Natural killer cell treated with Interleukin-12 subunit alpha and Interleukin-12 subunit beta and Interleukin-15 and Interleukin-18, amount 100 ng/mL, for 72 hours (primary cell): ENCODE data around the gene PHF21B. TPM values are rescaled to one million over a fixed set of nuclear protein-coding genes. Genes with fewer than 3 reads are reported as not detected.
"Not testable (repeated sequence)": the region's sequence is repeated elsewhere in the genome, so short reads cannot be mapped to it uniquely, and the experiment has no call there.

Source experiments
- ATAC-seq, 2 donors: fragments of 150-1000 bp; cut with Tn5 transposase in 1 of 2; sonication (Bioruptor Pico), chemical (Tn5 transposase) in 1 of 2; 2 replicates each; pipeline ENCODE4 v1.10.0; 2021
- DNase-seq: peaks from one replicate; pipeline ENCODE4 v3.0.0; 2022; ENCODE audit warnings: low spot score
- H3K27ac Mint-ChIP-seq, 2 donors: 1 replicate in 1 of 2; 2 replicates in 1 of 2; pipeline ENCODE4 v1.8.0; 2022; ENCODE audit warnings: mixed read lengths in 2 of 2, mild to moderate bottlenecking in 1 of 2, moderate library complexity in 1 of 2
- H3K27me3 Mint-ChIP-seq, 2 donors: 1 replicate in 1 of 2; 2 replicates in 1 of 2; pipeline ENCODE4 v1.8.0; 2022; ENCODE audit warnings: mixed read lengths in 2 of 2
- H3K36me3 Mint-ChIP-seq: one replicate; pipeline ENCODE4 v1.8.0; 2022; ENCODE audit warnings: mixed read lengths
- H3K4me1 Mint-ChIP-seq, 2 donors: 1 replicate in 1 of 2; 2 replicates in 1 of 2; pipeline ENCODE4 v1.8.0; 2022; ENCODE audit warnings: low read depth in 2 of 2, mixed read lengths in 2 of 2, mild to moderate bottlenecking in 1 of 2
- H3K4me3 Mint-ChIP-seq: one replicate; pipeline ENCODE4 v1.8.0; 2022; ENCODE audit warnings: mixed read lengths
- H3K9me3 Mint-ChIP-seq: 2 replicates; pipeline ENCODE4 v1.8.0; 2022; ENCODE audit warnings: mixed read lengths
- total RNA-seq, 2 donors: library from RNA; stranded (reverse); gene quantifications; one replicate each; pipeline ENCODE4 v1.2.3, GENCODE V29; 2022

Gene PHF21B
- total RNA-seq, 2 donors from 2014 or later = 0.36 TPM; not detected in 1

DNA sequence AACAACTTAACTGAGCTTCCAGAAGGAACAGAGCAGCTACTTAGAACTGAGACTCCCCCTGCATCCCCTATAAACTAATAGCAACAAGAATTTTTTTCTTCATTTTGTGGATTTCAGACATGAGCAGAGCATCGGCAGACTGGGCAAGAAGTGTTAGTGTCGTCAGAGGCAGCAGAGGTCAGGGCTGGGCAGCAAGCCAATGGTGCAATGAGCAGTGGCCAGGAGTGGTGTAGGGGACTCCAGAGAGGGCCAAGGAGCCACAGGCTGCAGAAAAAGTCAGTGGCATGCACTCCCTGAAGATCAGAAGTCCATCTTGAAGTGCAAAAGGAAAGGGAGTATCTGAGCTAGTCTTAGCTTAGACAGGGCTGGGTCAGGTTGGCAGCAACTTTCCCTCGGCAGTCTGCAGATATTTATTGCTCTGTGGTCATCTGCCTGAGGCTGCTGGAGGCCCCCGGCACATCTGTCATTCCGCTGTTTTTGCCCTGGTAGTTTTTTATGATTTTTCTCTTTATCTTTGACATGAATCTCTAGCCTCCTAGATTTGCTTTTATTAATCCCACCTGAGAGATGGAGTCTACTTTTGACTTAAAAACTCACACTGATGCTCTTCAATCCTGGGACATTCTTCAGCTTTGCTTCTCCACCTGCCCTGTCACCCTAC, 105.2 kb downstream of the PHF21B start:
- H3K4me1 Mint-ChIP-seq, H3K9me3 Mint-ChIP-seq, DNase-seq, H3K4me3 Mint-ChIP-seq, H3K27ac Mint-ChIP-seq, ATAC-seq: not testable (repeated sequence)
- H3K36me3 Mint-ChIP-seq = peaks cover 10% of the 10 kb centered on the region
- H3K27me3 Mint-ChIP-seq = peaks cover 22 to 48% of the 10 kb centered on the region in 2 donors

DNA sequence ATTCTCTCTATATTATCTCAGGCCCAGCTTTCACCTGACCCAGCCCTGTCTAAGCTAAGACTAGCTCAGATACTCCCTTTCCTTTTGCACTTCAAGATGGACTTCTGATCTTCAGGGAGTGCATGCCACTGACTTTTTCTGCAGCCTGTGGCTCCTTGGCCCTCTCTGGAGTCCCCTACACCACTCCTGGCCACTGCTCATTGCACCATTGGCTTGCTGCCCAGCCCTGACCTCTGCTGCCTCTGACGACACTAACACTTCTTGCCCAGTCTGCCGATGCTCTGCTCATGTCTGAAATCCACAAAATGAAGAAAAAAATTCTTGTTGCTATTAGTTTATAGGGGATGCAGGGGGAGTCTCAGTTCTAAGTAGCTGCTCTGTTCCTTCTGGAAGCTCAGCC, 106.6 kb downstream of the PHF21B start:
- not testable (repeated sequence) for H3K27ac Mint-ChIP-seq, H3K4me3 Mint-ChIP-seq, ATAC-seq, H3K9me3 Mint-ChIP-seq, DNase-seq, H3K4me1 Mint-ChIP-seq
- Mint-ChIP-seq H3K36me3 (peaks cover 10% of the 10 kb centered on the region), H3K27me3 (peaks cover 24 to 51% of the 10 kb centered on the region in 2 donors)

DNA sequence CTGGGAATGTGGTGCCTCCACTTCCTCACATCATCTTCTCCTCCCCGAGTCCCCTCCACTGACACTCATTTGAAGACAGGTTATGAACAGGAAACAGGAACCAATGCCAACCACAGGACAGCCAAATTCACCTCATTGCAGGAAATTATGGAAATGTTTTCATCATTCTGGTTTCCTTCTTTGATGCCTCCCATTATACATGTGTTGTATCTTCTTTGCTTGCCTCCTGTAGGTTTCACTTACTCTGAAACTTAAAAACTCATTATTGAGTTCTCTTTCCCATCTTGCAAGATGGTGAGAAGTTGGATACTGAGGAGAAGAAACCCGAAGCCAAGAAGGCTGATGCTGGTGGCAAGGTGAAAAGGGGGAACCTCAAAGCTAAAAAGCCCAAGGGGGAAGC, 108.5 kb downstream of the PHF21B start:
- Mint-ChIP-seq H3K36me3 (peaks cover 10% of the 10 kb centered on the region), H3K27me3 (peaks cover 24 to 51% of the 10 kb centered on the region in 2 donors), H3K4me3 (no peak overlapping the region), H3K9me3 (peaks cover 3% of the 10 kb centered on the region), H3K27ac (no peak overlapping the region), H3K4me1 (no peaks in the 10 kb centered on the region)
- DNase-seq (no peak), ATAC-seq (no peak)

DNA sequence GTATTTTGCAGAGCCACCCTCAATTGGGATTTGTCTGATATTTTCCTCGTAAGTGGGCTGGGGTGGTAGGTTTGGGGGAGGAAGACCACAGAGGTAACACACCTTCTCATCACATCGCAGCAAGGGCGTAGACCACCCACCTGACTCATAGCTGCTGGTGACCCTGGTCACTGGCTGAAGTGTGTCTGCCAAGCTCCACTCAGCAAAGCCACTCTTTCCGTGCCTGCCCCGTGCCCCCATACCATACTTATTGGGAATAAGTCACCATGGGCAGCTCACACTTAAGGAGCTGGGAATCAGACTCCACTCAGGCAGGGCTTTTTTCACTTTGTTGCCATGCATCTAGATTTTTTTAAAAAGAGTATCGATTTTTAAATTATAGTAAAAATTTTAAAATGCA, 111.6 kb downstream of the PHF21B start:
- Mint-ChIP-seq H3K9me3 (peaks cover 3% of the 10 kb centered on the region), H3K4me3 (no peak overlapping the region), H3K27me3 (peaks cover 9 to 25% of the 10 kb centered on the region in 2 donors), H3K27ac (no peak overlapping the region), H3K36me3 (peaks cover 10% of the 10 kb centered on the region), H3K4me1 (no peaks in the 10 kb centered on the region)
- ATAC-seq (no peak), DNase-seq (no peak)

DNA sequence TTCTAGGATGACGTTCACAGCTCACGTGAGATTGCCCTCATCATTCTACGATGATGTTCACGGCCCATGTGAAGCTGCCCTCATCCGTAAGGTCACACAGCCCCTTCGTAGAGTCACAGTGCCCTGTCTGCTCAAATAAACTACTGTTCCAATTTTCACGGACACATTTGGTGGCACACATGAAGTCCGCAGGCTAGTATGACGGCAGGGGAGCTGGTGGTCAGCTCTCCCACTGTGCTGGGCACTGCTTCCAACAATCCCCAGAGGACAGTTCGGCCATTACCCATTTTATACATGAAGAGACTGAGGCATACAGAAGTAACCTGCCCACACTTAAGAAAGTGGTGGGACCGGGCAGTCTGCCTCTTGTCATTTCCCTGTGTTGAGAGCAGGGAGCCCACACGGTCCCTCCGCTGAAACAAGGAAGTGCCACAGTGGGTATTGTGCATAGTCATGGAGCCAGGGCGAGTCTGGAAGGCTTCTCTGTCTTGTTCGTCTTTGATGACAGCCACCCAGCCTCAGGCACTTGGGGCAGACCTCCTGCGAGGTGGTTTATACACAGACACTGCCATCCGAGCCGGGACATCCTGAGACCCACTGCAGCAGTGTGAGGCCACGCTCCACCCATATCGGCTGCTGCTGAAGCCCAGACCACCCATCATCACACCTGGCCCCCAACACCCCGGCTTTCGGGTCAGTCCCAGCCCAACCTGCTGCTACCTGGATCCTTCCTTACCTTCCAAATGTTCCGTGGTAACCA, 114.3 kb downstream of the PHF21B start:
- no peaks in the 10 kb centered on the region for H3K9me3 Mint-ChIP-seq
- no peaks in the 10 kb centered on the region for H3K4me1 Mint-ChIP-seq
- no peak overlapping the region for H3K4me3 Mint-ChIP-seq
- DNase-seq (no peak), ATAC-seq (no peak)
- H3K36me3 Mint-ChIP-seq = no peaks in the 10 kb centered on the region
- H3K27me3 Mint-ChIP-seq = peaks cover 4 to 13% of the 10 kb centered on the region in 2 donors
- no peak overlapping the region for H3K27ac Mint-ChIP-seq

DNA sequence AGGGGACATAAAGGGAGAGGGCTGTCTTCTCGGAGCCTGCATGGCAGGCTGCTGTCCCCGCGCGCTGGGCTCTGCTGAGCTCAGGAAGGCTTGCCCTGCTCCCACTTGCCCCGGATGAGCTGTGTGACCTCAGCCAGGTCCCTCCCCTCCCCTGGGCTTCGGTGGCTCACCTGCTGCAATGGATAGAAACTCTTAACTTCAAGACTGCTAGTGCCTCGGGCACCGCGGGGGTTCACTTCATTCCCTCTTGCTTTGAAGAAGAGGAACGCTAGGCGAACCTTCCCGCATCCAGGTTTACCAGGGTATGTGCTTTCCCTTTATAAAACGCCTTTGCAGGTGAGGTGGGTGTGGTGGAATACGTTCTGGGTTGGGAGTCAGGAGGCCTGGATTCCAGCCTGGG, 115.0 kb downstream of the PHF21B start:
- H3K9me3 Mint-ChIP-seq = no peaks in the 10 kb centered on the region
- no peak overlapping the region for H3K4me3 Mint-ChIP-seq
- no peak for ATAC-seq
- H3K4me1 Mint-ChIP-seq = no peaks in the 10 kb centered on the region
- H3K27ac Mint-ChIP-seq = no peak overlapping the region
- peaks cover 4 to 7% of the 10 kb centered on the region in 2 donors for H3K27me3 Mint-ChIP-seq
- DNase-seq = no peak
- H3K36me3 Mint-ChIP-seq = no peaks in the 10 kb centered on the region

DNA sequence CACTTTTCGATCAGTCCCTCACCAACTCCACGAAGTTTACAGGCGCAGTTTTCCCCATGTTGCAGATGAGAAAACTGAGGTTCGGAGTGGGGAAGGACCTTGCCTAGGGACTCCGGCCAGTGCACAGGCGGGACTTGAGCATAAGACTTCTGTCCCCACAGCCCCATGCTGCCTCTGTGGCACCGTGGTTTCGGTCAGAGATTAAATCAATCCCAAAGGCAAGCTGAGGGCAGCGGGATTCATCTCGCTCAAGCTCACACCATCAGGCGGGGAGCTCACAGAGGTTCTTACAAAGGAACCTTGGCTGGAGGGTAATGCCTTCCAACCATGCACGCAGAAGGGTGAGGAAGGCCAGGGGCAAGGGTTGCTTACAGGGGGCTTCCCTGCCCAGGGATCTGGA, 115.5 kb downstream of the PHF21B start:
- Mint-ChIP-seq H3K27ac (no peak overlapping the region), H3K4me3 (no peak overlapping the region), H3K27me3 (peaks cover 3 to 4% of the 10 kb centered on the region in 2 donors), H3K36me3 (no peaks in the 10 kb centered on the region), H3K9me3 (no peaks in the 10 kb centered on the region), H3K4me1 (no peaks in the 10 kb centered on the region)
- DNase-seq (no peak), ATAC-seq (no peak)

DNA sequence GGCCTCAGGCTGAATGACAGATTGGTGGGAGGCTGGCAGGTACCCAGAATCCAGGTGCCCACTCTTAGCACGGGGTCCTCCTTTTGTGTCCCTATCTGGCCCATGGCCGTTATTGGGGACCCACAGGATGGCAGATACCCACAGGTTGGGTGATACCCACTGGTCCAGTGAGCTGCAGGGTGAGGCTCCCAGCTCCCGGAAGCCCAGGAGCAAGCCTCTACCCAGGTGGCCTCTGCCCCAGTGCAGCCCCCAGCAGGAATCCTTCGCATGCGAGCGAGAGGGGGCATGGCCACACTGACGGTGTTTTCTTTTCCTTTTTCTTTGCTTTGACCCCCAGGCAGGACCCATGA, 116.1 kb downstream of the PHF21B start:
- Mint-ChIP-seq H3K27ac (no peak overlapping the region), H3K9me3 (no peaks in the 10 kb centered on the region)
- ATAC-seq = no peak

DNA sequence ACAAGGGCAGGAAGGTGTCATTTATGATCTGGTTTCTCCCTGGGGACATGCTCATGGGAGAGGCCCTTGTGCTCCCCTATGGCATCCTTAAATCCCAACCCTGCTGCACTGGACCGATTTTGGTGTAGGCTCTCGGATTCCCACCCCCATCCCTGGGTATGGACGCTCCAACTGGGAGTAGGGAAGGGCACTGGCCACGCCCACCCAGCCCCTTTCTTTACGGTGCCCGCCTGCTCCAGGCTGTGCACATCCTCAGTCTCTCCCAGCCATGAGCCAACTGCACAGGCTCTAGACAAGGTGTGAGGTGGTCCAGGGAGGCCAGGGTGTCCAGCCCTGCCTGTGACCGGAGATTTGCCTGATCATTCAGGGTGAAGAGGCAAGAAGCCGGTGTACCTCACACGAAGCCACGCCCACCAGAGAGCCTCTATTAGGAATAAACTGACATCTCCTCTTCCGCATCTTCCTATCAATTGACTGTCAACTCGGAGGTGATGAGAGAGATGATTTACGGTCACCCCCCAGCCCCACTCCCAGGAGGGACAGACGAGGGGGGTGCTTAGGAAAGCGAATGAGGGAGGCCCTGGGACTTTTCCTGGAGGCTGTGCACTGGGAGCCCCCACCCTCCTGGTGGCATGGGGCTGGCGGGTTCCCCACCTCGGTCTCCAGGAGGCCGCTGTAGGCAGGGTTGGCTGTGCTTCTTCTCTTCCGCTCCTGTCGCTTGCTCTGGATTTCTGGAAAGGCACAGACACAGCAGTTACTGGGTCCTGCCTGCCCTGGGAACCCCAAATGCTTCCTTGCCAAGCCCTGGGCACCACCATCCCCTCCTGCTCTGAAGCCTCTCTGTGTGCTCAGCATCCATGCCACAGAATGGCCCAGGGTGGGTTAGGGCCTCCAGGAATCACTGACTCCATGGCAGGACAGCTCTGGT, 116.7 kb downstream of the PHF21B start:
- no peak for ATAC-seq
- H3K9me3 Mint-ChIP-seq = no peaks in the 10 kb centered on the region
- DNase-seq = no peak
- no peaks in the 10 kb centered on the region for H3K36me3 Mint-ChIP-seq
- H3K27ac Mint-ChIP-seq = no peak overlapping the region
- no peak overlapping the region for H3K4me3 Mint-ChIP-seq
- peaks cover 0 to 2% of the 10 kb centered on the region in 2 donors for H3K27me3 Mint-ChIP-seq
- H3K4me1 Mint-ChIP-seq = no peaks in the 10 kb centered on the region

More for the DNA sequence above, 116.1 kb downstream of the PHF21B start:
- H3K27me3 Mint-ChIP-seq = peaks cover 0 to 3% of the 10 kb centered on the region in 2 donors
- H3K36me3 Mint-ChIP-seq = no peaks in the 10 kb centered on the region
- no peaks in the 10 kb centered on the region for H3K4me1 Mint-ChIP-seq
- H3K4me3 Mint-ChIP-seq = no peak overlapping the region
- no peak for DNase-seq

DNA sequence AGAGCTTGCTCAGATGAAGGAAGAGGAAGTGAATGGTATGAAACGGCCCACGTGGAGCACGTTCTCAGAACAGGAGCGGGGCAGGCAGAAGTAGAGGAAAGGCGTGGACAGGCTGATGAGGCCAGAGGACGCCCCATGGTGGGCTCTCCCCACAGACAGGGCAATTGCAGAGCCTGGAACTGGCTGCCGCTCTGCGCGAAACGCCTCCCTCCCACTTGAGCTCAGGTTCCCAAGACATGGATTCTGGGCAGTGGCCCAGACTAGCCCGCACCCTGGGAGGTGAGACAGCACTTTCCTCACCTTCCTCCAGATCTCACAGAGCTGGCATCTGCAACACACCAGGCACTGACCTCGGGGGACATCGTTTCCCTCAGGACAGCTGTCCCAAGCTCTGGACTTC, 117.6 kb downstream of the PHF21B start:
- no peaks in the 10 kb centered on the region for H3K9me3 Mint-ChIP-seq
- H3K27ac Mint-ChIP-seq = no peak overlapping the region
- H3K36me3 Mint-ChIP-seq = no peaks in the 10 kb centered on the region
- H3K4me1 Mint-ChIP-seq = no peaks in the 10 kb centered on the region
- ATAC-seq (no peak), DNase-seq (no peak)
- no peak overlapping the region for H3K4me3 Mint-ChIP-seq
- H3K27me3 Mint-ChIP-seq = peaks cover 0 to 2% of the 10 kb centered on the region in 2 donors

DNA sequence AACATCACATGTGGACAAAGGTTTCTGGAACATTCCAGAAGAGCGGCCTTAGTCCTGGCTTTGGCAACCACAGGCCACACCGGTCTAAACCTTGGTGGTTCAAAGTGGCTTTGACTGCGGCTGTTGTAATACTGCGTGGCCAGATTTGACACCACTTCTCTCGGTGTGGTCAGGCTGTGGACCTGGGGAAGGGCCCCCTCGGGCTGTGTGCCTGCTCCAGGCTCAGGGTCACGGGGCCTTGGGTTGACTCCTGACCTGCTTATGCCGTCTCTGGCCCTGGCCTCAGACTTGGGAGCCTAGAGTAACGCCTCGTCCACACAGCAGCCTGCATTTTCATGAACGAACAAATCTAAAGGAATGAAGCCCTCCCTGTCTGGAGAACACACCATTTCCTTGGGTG, 118.0 kb downstream of the PHF21B start:
- Mint-ChIP-seq H3K27me3 (peaks cover 0 to 2% of the 10 kb centered on the region in 2 donors), H3K27ac (no peak overlapping the region), H3K9me3 (no peaks in the 10 kb centered on the region), H3K36me3 (no peaks in the 10 kb centered on the region), H3K4me1 (no peaks in the 10 kb centered on the region), H3K4me3 (no peak overlapping the region)
- DNase-seq (no peak), ATAC-seq (no peak)

DNA sequence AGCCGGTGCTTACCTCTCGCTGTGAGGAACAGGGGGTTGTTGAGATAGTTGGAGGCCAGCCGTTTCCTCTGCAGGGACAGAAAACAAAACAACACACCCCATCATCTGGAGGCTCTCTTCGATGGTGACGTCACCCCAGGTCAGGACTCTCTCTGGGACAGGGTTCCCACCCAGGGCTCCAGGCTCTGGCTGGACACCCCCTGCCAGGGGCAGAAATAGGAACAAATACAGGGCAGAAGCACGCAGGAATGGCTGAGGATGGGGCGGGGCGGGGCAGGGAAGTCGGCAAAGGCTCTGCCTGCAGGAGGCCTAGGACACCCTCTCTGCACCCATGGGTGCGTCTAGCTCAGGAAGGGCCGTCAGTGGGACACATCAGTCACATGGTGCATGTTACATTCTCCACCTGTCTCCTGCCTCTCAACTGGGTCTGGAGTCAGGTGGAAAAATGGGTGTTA, 118.5 kb downstream of the PHF21B start:
- Mint-ChIP-seq H3K4me1 (no peaks in the 10 kb centered on the region), H3K27ac (no peak overlapping the region), H3K9me3 (no peaks in the 10 kb centered on the region), H3K36me3 (no peaks in the 10 kb centered on the region), H3K4me3 (no peak overlapping the region), H3K27me3 (peaks cover 0 to 2% of the 10 kb centered on the region in 2 donors)
- ATAC-seq (no peak), DNase-seq (no peak)

DNA sequence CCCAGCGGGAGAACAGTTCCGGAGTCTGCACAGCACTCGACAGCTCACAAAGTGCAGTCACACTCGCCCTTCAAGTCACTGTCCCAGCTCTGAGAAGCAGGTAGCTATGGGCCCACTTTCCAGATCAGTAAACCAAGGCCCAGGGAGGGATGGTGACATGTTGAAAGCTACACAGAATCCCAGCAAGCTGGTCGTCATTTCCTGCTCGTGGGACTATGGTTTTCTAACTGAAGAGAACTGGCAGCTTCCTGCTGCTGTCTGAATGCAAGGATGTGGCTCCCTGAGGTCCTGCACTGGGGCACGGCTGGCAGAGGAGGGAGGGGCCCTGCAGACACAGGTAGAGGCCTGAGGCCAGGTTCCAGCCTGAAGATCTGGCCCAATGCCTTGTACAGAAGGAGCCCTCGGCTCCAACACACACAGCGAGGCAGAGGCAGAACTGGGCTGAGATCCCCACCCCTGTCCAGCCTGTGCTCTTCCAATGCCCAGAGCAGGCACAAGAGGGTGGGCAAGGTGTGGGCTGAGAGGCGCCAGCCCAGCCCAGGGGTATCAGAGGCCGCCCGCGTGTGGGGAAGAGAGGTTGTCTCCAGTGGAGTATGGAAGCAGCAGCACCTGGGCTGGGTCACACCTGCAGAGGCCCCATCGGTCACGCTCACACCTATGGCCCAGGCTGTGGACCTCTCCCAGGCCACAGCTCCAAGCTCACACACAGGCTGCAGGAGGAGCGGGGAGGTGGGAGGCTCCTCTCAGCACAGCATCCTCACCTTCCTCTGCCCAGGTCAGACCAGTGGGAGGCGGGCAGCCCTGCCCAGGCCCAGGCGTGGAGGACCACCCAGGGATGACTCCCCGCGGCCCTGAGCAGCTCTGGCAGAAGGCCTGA, 119.2 kb downstream of the PHF21B start:
- DNase-seq (no peak), ATAC-seq (peak; percentile 17 to 29)
- H3K27ac Mint-ChIP-seq = no peak overlapping the region
- H3K27me3 Mint-ChIP-seq = peaks cover 0 to 5% of the 10 kb centered on the region in 2 donors
- no peak overlapping the region for H3K4me3 Mint-ChIP-seq
- no peaks in the 10 kb centered on the region for H3K9me3 Mint-ChIP-seq
- H3K36me3 Mint-ChIP-seq = no peaks in the 10 kb centered on the region
- H3K4me1 Mint-ChIP-seq = no peaks in the 10 kb centered on the region
